OCI-LY7 (cell line): ENCODE data around the gene SCML2.
"Not testable (repeated sequence)": the region's sequence is repeated elsewhere in the genome, so short reads cannot be mapped to it uniquely, and the experiment has no call there.

Experiments used
- EZH2phosphoT487 ChIP-seq: fragments of 200-600 bp; sonication (generic); IDR thresholded peaks from 2 replicates; pipeline ENCODE4 v1.6.1; 2018; ENCODE audit warnings: low read depth, borderline replicate concordance, mild to moderate bottlenecking, mixed run types, antibody characterized with exemption, low read length, moderate library complexity, mixed read lengths
- TF ChIP-seq, protein P1 (sequence below): fragments of 200-600 bp; sonication (generic); conservative IDR thresholded peaks from 2 replicates; pipeline ENCODE4 v1.5.1; 2014; ENCODE audit warnings: mild to moderate bottlenecking, antibody characterized with exemption, low read length, moderate library complexity, mixed read lengths

DNA sequence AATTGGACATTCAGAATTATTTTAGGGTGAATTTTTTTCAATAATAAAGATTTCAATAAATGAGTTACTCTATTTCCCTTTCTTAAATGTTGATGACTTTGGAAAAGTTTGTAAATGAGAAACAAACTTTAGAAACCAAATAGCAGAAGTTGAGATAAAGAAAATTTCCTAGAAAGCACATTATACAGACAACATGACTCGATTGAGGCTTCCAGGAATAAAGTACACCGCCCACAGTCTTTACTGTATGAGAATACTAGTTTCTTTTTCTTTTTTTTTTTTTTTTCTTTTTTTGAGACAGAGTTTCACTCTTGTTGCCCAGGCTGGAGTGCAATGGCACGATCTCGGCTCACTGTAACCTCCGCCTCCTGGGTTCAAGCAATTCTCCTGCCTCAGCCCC, 14.6 kb upstream of the SCML2 start:
- TF ChIP-seq, protein P1, sequence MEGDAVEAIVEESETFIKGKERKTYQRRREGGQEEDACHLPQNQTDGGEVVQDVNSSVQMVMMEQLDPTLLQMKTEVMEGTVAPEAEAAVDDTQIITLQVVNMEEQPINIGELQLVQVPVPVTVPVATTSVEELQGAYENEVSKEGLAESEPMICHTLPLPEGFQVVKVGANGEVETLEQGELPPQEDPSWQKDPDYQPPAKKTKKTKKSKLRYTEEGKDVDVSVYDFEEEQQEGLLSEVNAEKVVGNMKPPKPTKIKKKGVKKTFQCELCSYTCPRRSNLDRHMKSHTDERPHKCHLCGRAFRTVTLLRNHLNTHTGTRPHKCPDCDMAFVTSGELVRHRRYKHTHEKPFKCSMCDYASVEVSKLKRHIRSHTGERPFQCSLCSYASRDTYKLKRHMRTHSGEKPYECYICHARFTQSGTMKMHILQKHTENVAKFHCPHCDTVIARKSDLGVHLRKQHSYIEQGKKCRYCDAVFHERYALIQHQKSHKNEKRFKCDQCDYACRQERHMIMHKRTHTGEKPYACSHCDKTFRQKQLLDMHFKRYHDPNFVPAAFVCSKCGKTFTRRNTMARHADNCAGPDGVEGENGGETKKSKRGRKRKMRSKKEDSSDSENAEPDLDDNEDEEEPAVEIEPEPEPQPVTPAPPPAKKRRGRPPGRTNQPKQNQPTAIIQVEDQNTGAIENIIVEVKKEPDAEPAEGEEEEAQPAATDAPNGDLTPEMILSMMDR: not testable (repeated sequence)
- not testable (repeated sequence) for TF ChIP-seq EZH2phosphoT487
